ENCODE results near the gene ASS1.

- no peak for TF ChIP-seq CTCF (IDR thresholded peaks at IDR 0.05)
- TF ChIP-seq EP300 (IDR thresholded peaks at IDR 0.05) = no peak
These were observed 77.0 kb downstream of the ASS1 start for GRCh38 chr9:130521715-130522114.
